Activated naive CD8-positive, alpha-beta T cell treated with anti-CD3 and anti-CD28 coated beads, Interleukin-2, amount 50 U/mL, for 16 hours (primary cell): ENCODE measurements around the gene SAA1.
"Not testable (repeated sequence)": the region's sequence is repeated elsewhere in the genome, so short reads cannot be mapped to it uniquely, and the experiment has no call there.

Source experiments
- DNase-seq: peaks from one replicate; pipeline ENCODE4 v3.0.0-alpha.2; 2020; ENCODE audit warnings: low read depth, low spot score

SAA1 gene

DNA sequence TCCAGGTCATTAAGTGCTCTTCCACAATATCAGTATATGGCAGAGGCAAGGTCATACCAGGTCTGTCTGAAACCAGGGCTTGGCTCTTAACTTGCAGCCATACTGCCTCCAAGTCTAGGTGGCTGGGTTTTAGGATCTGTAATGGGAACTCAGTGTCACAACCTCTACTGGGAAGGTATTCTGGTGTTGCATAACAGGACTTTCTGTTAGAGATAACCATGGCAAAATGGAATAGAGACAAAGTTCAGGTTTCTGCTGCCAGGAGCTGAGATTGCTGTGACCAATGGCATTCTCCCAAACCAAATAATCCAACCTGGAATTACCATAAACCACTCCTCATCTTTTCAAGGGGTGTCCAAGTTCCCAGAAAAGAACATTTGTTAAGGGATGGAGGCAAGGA lies 6.8 kb upstream of the SAA1 start:
- no peak for DNase-seq

GRCh38 chr11:18261721-18262120 lies 4.3 kb upstream of the SAA1 start:
- DNase-seq: no peak

- DNase-seq: not testable (repeated sequence)
These were observed 3.2 kb upstream of the SAA1 start for GRCh38 chr11:18262681-18263350.

GRCh38 chr11:18264035-18264434 lies 2.0 kb upstream of the SAA1 start:
- DNase-seq: no peak

DNA sequence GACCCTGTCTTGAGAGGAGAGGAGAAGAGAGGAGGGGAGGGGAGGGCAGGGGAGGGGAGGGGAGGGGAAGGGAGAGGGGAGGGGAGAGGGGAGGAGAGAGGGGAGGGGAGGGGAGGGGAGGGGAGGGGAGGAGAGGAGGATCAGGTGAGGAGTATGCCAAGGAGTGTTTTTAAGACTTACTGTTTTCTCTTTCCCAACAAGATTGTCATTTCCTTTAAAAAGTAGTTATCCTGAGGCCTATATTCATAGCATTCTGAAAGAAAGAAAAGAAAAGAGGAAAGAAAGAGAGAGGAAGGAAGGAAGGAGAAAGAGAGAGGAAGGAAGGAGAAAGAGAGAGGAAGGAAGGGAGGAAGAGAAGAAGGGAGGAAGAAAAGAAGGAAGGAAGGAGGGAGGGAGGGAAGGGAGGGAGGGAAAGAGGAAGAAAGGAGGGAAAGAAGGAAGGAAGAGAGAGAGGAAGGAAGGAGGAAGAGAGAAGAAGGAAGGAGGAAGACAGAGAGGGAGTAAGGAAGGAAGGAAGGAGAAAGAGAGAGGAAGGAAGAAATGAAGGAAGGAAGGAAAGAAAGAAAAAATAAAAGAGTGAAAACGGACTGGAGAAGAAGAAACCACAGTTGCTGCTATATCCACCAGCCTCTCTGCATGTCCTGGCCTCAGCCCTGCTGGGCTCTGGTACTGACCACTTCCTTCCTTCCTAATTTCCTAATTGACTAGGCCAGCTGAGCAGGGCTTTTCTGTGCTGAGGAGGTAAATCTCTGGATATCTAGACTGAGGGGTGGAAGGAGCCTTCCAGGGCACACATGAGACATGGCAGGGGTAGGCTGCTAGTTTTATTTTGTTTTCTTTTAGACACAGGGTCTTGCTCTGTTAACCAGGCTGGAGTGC lies 1.1 kb upstream of the SAA1 start:
- no peak for DNase-seq

DNA sequence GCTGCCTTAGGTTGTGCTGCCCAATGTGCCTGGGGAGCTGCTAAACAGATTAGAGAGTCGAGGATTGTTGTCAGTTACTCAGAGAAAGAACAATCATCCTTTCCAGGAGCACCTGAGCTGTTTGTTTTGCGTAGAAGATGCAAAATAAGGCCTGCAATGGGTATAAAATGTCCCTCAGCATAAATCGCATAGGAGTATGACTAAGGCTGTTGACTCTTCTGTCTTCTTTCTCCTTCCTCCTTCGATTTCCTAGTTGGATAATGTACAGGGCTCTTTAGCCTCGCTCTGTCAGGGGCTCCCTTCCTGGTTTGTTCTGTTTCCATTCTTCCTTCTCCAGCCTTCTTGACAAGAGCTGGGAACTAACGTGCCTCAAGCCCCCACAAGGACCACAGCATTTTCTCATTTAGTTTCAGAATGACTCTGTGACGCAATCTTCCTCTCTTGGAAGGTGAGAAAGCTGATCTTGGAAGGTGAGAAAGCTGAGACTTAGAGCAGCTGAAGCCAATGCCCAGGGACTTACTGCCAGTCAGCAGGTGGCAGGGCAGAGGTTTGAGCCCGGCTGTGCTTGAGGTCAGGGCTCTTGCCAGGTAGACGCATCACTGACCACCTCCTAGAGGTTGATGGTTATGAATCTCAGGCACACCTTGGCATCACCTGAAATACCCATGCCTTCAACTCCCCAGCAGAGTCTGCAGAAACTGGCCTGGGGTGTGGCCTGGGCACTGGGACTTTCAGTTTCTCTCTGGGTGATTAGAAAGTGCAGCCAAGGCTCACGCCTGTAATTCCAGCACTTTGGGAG lies 1.5 kb downstream of the SAA1 start:
- DNase-seq: not testable (repeated sequence)

- not testable (repeated sequence) for DNase-seq
These were observed 3.2 kb downstream of the SAA1 start for GRCh38 chr11:18269252-18269651.

GRCh38 chr11:18270102-18270501 lies 4.0 kb downstream of the SAA1 start:
- no peak for DNase-seq

DNA sequence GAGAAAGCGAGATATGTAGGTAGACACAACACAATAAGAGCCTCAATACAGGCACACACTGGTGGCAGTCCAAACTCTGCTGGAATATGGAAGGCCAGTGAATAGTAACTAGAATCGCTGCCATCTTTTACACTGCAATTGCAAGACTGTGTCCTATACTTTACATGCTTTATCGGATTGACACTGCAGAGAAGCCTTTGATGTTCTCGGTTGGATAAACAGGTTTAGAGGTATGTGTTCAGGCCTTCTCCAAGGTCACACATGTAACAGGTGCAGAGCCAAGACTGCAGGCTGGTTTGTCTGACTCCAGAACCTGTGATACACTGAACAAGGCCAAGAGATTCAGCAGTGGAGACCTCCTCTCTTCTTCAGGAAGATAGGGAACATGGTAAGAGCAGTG lies 5.1 kb downstream of the SAA1 start:
- no peak for DNase-seq

- no peak for DNase-seq
These were observed 11.7 kb downstream of the SAA1 start for GRCh38 chr11:18277565-18278271.

GRCh38 chr11:18280438-18281045 lies 14.5 kb downstream of the SAA1 start:
- DNase-seq: no peak

GRCh38 chr11:18282626-18283025 lies 16.6 kb downstream of the SAA1 start:
- no peak for DNase-seq

DNA sequence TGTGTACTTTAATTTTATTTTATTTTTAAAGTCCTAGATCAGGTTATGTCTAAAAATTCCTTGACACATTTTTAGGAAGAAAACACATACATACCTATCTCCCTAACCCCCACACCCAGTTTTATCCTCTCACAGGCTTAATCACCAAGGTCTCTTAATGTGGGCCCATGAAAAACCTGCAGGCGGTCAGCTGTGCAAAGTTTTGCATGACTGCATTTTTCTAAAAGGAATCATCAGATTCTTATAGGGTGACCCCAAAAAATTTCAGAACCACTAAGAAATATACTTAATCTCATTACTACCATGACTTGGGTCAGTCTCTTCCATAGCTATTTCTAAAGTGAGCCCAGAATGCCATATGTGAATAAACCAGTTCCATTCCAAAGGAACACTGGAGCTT lies 19.8 kb downstream of the SAA1 start:
- no peak for DNase-seq

GRCh38 chr11:18288911-18289310 lies 22.8 kb downstream of the SAA1 start:
- no peak for DNase-seq

DNA sequence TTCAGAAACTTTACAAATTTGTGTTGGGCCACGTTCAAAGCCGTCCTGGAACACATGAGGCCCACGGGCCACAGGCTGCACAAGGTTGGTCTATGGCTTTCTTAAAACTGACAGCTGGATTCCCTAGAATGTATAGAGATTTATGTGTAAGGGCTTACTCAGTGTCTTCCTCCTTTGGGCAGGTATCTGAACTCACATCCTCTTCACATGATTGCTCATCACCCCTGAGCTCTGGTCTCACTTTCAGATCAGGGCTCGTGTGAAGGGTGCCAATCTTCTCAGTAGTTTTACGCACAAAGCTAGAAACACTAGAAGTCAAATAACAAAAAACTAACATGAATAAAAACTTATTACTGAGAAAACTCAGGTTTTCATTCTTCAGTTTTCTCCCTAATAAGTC lies 28.8 kb downstream of the SAA1 start:
- DNase-seq: no peak

- no peak for DNase-seq
These were observed 29.3 kb downstream of the SAA1 start for GRCh38 chr11:18295316-18295715.

DNA sequence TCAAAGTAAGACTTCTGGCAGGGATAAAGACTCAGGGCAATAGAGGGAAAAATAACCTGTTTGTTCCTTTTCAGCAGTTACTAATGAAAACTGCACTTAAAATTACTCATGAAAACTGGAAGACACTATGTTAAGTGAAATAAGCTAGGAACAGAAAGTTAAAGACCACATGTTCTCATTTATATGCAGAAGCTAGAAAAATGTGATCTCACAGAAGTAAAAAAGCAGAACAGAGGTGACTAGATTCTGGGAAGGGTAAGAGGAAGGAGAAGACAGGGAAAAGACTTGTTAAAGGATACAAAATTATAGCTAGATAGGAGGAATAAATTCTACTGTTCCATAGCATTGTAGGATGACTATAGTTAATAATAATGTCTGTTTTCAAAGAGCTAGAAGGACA lies 33.7 kb downstream of the SAA1 start:
- DNase-seq: no peak

DNA sequence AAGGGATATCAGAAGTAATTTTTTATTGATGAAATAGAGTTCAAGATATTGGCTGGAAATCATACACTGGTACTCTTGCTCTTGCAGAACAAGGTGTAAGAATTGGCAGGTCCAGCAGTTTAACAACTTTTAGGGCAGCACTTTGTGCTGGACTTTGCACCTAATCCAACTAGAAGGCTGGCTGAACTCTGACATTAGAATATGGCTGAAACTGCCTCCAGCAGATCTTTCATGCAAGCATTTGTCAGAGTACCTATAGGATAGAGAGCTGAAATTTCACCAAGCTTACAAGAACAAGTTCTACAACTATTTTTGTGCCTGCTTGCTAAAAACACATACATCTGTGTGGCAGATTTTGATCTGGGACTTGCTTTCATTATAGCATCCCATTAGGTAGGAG lies 38.7 kb downstream of the SAA1 start:
- DNase-seq: no peak

DNA sequence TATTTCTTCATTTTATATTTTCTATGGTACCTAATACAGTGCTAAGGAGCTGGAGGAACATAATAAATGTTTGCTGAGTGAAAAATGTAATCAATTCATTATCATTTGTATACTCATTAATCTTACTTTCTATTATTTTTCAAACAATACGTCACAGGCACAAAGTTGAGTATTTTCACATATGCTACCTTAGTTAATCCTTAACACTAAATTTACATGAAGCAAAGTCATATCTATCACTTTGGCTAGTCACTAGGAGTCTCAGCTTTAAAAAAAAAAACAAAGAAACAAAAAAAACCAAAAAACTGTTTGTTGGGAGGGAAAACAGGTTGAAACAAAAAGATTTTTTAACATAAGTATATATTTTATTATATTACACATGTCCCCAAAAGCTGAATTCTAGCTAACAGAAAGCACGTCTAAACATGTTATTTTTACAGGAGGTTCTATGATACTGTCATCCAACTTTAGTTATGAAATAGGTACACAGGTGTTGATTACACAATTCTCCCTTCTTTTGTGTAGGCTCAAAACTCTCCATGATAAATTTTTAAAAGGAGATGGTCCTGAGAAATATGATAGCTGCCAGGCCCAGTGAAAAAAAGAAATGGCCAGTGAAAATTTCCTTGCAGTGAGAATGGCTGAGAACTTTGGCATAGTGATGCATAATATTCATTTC lies 41.5 kb downstream of the SAA1 start:
- no peak for DNase-seq

GRCh38 chr11:18308242-18308641 lies 42.2 kb downstream of the SAA1 start:
- DNase-seq: no peak

GRCh38 chr11:18309691-18310090 lies 43.6 kb downstream of the SAA1 start:
- no peak for DNase-seq
